H9 (cell line): ENCODE results near the gene PDCD11. TPM values are rescaled to one million over a fixed set of nuclear protein-coding genes. Genes with fewer than 3 reads are reported as not detected.

Source experiments
- DNase-seq: peaks from one replicate; pipeline ENCODE4 v3.0.0-alpha.2; 2017
- H2AFZ ChIP-seq: one replicate; pipeline ENCODE4 v1.6.1; 2013; ENCODE audit warnings: mild to moderate bottlenecking, low read length, control low read depth, moderate library complexity
- H2AK5ac ChIP-seq: 2 replicates; pipeline ENCODE4 v1.6.1; 2013; ENCODE audit warnings: low read length, control low read depth, mixed read lengths; ENCODE audit not compliant: insufficient read length
- H2BK120ac ChIP-seq: one replicate; pipeline ENCODE4 v1.6.1; 2013; ENCODE audit warnings: low read depth, mild to moderate bottlenecking, low read length, control low read depth, inconsistent platforms; ENCODE audit not compliant: poor library complexity, severe bottlenecking
- H2BK12ac ChIP-seq: 2 replicates; pipeline ENCODE4 v1.6.1; 2013; ENCODE audit warnings: low read length, control low read depth, mixed read lengths, low read depth; ENCODE audit not compliant: insufficient read length
- H2BK15ac ChIP-seq: 2 replicates; pipeline ENCODE4 v1.6.1; 2013; ENCODE audit warnings: low read depth, low read length, control low read depth
- H2BK20ac ChIP-seq: one replicate; pipeline ENCODE4 v1.6.1; 2013; ENCODE audit warnings: low read depth, mild to moderate bottlenecking, low read length, control low read depth, inconsistent platforms; ENCODE audit not compliant: poor library complexity, severe bottlenecking
- H2BK5ac ChIP-seq: 2 replicates; pipeline ENCODE4 v1.6.1; 2013; ENCODE audit warnings: low read length, control low read depth, mixed read lengths; ENCODE audit not compliant: insufficient read length
- H3K14ac ChIP-seq: 2 replicates; pipeline ENCODE4 v1.6.1; 2013; ENCODE audit warnings: low read length, control low read depth; ENCODE audit not compliant: insufficient read depth
- H3K18ac ChIP-seq: 2 replicates; pipeline ENCODE4 v1.6.1; 2013; ENCODE audit warnings: low read depth, mild to moderate bottlenecking, mixed read lengths, low read length, control low read depth; ENCODE audit not compliant: insufficient read length
- H3K23ac ChIP-seq: 2 replicates; pipeline ENCODE4 v1.6.1; 2013; ENCODE audit warnings: low read length, control low read depth, mixed read lengths, low read depth; ENCODE audit not compliant: insufficient read length
- H3K23me2 ChIP-seq: 2 replicates; pipeline ENCODE4 v1.6.1; 2013; ENCODE audit warnings: low read depth, mild to moderate bottlenecking, mixed read lengths, low read length, control low read depth; ENCODE audit not compliant: insufficient read length, poor library complexity, severe bottlenecking
- H3K27ac ChIP-seq: 2 replicates; pipeline ENCODE4 v1.5.1; 2013; ENCODE audit warnings: low read length, control low read depth, mixed read lengths, low read depth; ENCODE audit not compliant: insufficient read length
- H3K27me3 ChIP-seq: 2 replicates; pipeline ENCODE4 v1.6.1; 2013; ENCODE audit warnings: low read length, control low read depth, inconsistent platforms; ENCODE audit not compliant: insufficient read depth
- H3K4ac ChIP-seq: 2 replicates; pipeline ENCODE4 v1.6.1; 2013; ENCODE audit warnings: low read depth, mild to moderate bottlenecking, control low read depth, inconsistent platforms, low read length, moderate library complexity
- H3K4me1 ChIP-seq: 2 replicates; pipeline ENCODE4 v1.6.1; 2013; ENCODE audit warnings: low read length, control low read depth, inconsistent platforms; ENCODE audit not compliant: insufficient read depth
- H3K4me2 ChIP-seq: 2 replicates; pipeline ENCODE4 v1.6.1; 2013; ENCODE audit warnings: low read length, control low read depth, mixed read lengths; ENCODE audit not compliant: insufficient read length, insufficient read depth
- H3K56ac ChIP-seq: 2 replicates; pipeline ENCODE4 v1.6.1; 2013; ENCODE audit warnings: low read depth, mild to moderate bottlenecking, mixed read lengths, low read length, control low read depth; ENCODE audit not compliant: insufficient read length
- H3K79me1 ChIP-seq: 2 replicates; pipeline ENCODE4 v1.6.1; 2013; ENCODE audit warnings: low read depth, mild to moderate bottlenecking, moderate library complexity, low read length, control low read depth, inconsistent platforms; ENCODE audit not compliant: insufficient read depth, poor library complexity, severe bottlenecking
- H3K79me2 ChIP-seq: 2 replicates; pipeline ENCODE4 v1.6.1; 2013; ENCODE audit warnings: low read length, control low read depth, inconsistent platforms; ENCODE audit not compliant: insufficient read depth
- H3K9ac ChIP-seq: 2 replicates; pipeline ENCODE4 v1.6.1; 2013; ENCODE audit warnings: low read length, control low read depth, mixed read lengths; ENCODE audit not compliant: insufficient read length; ENCODE audit errors: extremely low read depth
- H3K9me3 ChIP-seq: one replicate; pipeline ENCODE4 v1.6.1; 2013; ENCODE audit warnings: low read depth, low read length, inconsistent platforms; ENCODE audit not compliant: control insufficient read depth
- H3T11ph ChIP-seq: one replicate; pipeline ENCODE4 v1.6.1; 2013; ENCODE audit warnings: mild to moderate bottlenecking, low read length, control low read depth, inconsistent platforms
- H4K20me1 ChIP-seq: one replicate; pipeline ENCODE4 v1.6.1; 2013; ENCODE audit not compliant: control insufficient read depth, insufficient read length, insufficient read depth
- H4K5ac ChIP-seq: 2 replicates; pipeline ENCODE4 v1.6.1; 2013; ENCODE audit warnings: low read depth, mild to moderate bottlenecking, mixed read lengths, low read length, control low read depth; ENCODE audit not compliant: insufficient read length
- H4K8ac ChIP-seq: replicated peaks from 2 replicates; pipeline ENCODE4 v1.6.1; 2013; ENCODE audit warnings: low read length, control low read depth, mixed read lengths, low read depth; ENCODE audit not compliant: insufficient read length
- H4K91ac ChIP-seq: 2 replicates; pipeline ENCODE4 v1.6.1; 2013; ENCODE audit warnings: low read depth, mild to moderate bottlenecking, moderate library complexity, mixed read lengths, low read length, control low read depth; ENCODE audit not compliant: insufficient read length
- H3K27ac Mint-ChIP-seq, 3 experiments: 2 replicates in 2 of 3; 3 replicates in 1 of 3; pipeline ENCODE4 v1.8.0; 2020 to 2021; ENCODE audit warnings: mixed read lengths in 3 of 3, mild to moderate bottlenecking in 1 of 3, moderate library complexity in 1 of 3
- H3K27me3 Mint-ChIP-seq: 2 replicates; pipeline ENCODE4 v1.8.0; 2021; ENCODE audit warnings: low read depth, mild to moderate bottlenecking, moderate library complexity, mixed read lengths
- H3K36me3 Mint-ChIP-seq, 3 experiments: 2 replicates in 2 of 3; 3 replicates in 1 of 3; pipeline ENCODE4 v1.8.0; 2020 to 2021; ENCODE audit warnings: low read depth in 3 of 3, mixed read lengths in 3 of 3; ENCODE audit not compliant: insufficient read depth in 1 of 3
- H3K4me1 Mint-ChIP-seq, 2 experiments: 2 replicates each; pipeline ENCODE4 v1.8.0; 2020; ENCODE audit warnings: mixed read lengths in 2 of 2
- H3K4me3 Mint-ChIP-seq, 2 experiments: 2 replicates in 1 of 2; 3 replicates in 1 of 2; pipeline ENCODE4 v1.8.0; 2020 to 2021; ENCODE audit warnings: mild to moderate bottlenecking in 2 of 2, mixed read lengths in 2 of 2, moderate library complexity in 1 of 2
- H3K9me3 Mint-ChIP-seq, 2 experiments: 2 replicates in 1 of 2; 3 replicates in 1 of 2; pipeline ENCODE4 v1.8.0; 2020; ENCODE audit warnings: mild to moderate bottlenecking in 2 of 2, mixed read lengths in 2 of 2, moderate library complexity in 1 of 2
- WGBS: extraction: QIAGEN DNeasy Blood & Tissue Kit; methylation state at CpG from one replicate; pipeline ENCODE4 v1.1.7; 2013; ENCODE audit warnings: missing lambda C conversion rate, low lambda C conversion rate, mixed read lengths; ENCODE audit not compliant: insufficient read length; ENCODE audit errors: extremely low coverage; 5-methylcytosine and 5-hydroxymethylcytosine counted together
- total RNA-seq: library from RNA; stranded (reverse); gene quantifications from 2 replicates; pipeline ENCODE4 v1.2.1, GENCODE V29; 2021
- TF ChIP-seq, protein P1 (sequence below): fragments of 200-600 bp; sonication (generic); conservative IDR thresholded peaks from 3 replicates; pipeline ENCODE4 v1.8.0; 2021; ENCODE audit warnings: antibody characterized with exemption, mild to moderate bottlenecking

PDCD11 gene
- total RNA-seq, 1 experiment from 2014 or later, result 99.5 TPM

DNA sequence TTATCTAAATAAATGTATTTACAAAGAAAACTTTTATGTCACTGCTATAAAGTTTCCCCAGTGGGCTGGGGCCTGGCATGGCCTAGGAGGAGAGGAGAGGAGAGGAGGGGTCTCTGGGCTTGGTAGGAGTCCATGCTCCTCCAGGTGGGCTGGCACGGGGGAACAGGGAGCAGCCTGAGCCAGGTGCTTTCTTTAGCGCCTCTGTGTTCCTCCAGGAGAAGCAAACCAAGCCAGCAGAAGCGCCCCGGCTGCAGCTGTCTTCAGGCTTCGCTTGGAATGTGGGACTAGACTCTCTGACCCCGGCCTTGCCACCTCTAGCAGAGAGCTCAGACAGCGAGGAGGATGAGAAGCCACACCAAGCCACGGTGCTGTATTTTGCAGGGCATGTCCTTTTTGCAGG, 45.2 kb downstream of the PDCD11 start:
- Histone ChIP-seq H3K9me3 (no peaks in the 10 kb centered on the region), H2AFZ (no peak overlapping the region), H2BK12ac (no peak overlapping the region), H3K4ac (no peak overlapping the region), H3K14ac (no peak overlapping the region), H3K23me2 (no peaks in the 10 kb centered on the region), H3K27ac (no peak overlapping the region), H2AK5ac (no peak overlapping the region), H3K79me1 (no peaks in the 10 kb centered on the region), H4K5ac (no peak overlapping the region), H3K4me1 (no peaks in the 10 kb centered on the region), H4K20me1 (no peaks in the 10 kb centered on the region), H4K8ac (no peak overlapping the region), H3K18ac (no peak overlapping the region), H4K91ac (no peak overlapping the region), H2BK15ac (no peak overlapping the region), H2BK5ac (no peak overlapping the region), H2BK120ac (no peak overlapping the region), H3K9ac (no peak overlapping the region), H3K56ac (no peak overlapping the region), H3T11ph (no peak overlapping the region), H2BK20ac (no peak overlapping the region), H3K27me3 (no peaks in the 10 kb centered on the region), H3K79me2 (no peaks in the 10 kb centered on the region), H3K4me2 (no peak overlapping the region), H3K23ac (no peak overlapping the region)
- Mint-ChIP-seq H3K4me3 (no peak overlapping the region), H3K4me1 (peaks cover 0 to 3% of the 10 kb centered on the region in 2 experiments; a peak in 1 of 4 replicates), H3K27me3 (no peaks in the 10 kb centered on the region), H3K9me3 (no peaks in the 10 kb centered on the region), H3K27ac (peak overlapping the region in 1 of 3 experiments; percentile 57; a peak in 1 of 7 replicates), H3K36me3 (peaks cover 67 to 95% (median 90%) of the 10 kb centered on the region in 3 experiments; a peak in 6 of 7 replicates)
- TF ChIP-seq, protein P1, sequence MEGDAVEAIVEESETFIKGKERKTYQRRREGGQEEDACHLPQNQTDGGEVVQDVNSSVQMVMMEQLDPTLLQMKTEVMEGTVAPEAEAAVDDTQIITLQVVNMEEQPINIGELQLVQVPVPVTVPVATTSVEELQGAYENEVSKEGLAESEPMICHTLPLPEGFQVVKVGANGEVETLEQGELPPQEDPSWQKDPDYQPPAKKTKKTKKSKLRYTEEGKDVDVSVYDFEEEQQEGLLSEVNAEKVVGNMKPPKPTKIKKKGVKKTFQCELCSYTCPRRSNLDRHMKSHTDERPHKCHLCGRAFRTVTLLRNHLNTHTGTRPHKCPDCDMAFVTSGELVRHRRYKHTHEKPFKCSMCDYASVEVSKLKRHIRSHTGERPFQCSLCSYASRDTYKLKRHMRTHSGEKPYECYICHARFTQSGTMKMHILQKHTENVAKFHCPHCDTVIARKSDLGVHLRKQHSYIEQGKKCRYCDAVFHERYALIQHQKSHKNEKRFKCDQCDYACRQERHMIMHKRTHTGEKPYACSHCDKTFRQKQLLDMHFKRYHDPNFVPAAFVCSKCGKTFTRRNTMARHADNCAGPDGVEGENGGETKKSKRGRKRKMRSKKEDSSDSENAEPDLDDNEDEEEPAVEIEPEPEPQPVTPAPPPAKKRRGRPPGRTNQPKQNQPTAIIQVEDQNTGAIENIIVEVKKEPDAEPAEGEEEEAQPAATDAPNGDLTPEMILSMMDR, result no peak
- no peak for DNase-seq
- no CpG with 5 or more reads among the region's 8 CpGs for WGBS
